HG03280 (cell line): ENCODE measurements around the gene SHISA6.

Experiments used
- ATAC-seq: cut with Tn5 transposase; IDR thresholded peaks from one replicate; pipeline ENCODE4 v1.9.1; 2021; ENCODE audit warnings: mild to moderate bottlenecking, moderate library complexity; ENCODE audit not compliant: unreplicated experiment

The SHISA6 gene

GRCh38 chr17:11240841-11241610 lies at the start of gene SHISA6:
Gene SHISA6 (plus strand): TSS chr17:11241213.
- ATAC-seq, result no peak

- no peak for ATAC-seq
These were observed 45.2 kb upstream of the SHISA6 start for GRCh38 chr17:11195801-11196200.

GRCh38 chr17:11204991-11205390 lies 36.0 kb upstream of the SHISA6 start:
- ATAC-seq, result no peak

- ATAC-seq, result no peak
These were observed 35.4 kb upstream of the SHISA6 start for GRCh38 chr17:11205659-11206058.

GRCh38 chr17:11209906-11210305 lies 31.1 kb upstream of the SHISA6 start:
- no peak for ATAC-seq

GRCh38 chr17:11212792-11213191 lies 28.2 kb upstream of the SHISA6 start:
- no peak for ATAC-seq

- no peak for ATAC-seq
These were observed 24.0 kb upstream of the SHISA6 start for GRCh38 chr17:11216976-11217375.

GRCh38 chr17:11221196-11221595 lies 19.8 kb upstream of the SHISA6 start:
- ATAC-seq, result no peak

GRCh38 chr17:11221721-11222120 lies 19.3 kb upstream of the SHISA6 start:
- ATAC-seq, result no peak

GRCh38 chr17:11238705-11239104 lies 2.3 kb upstream of the SHISA6 start:
- ATAC-seq, result no peak

GRCh38 chr17:11239379-11239970 lies 1.5 kb upstream of the SHISA6 start:
- ATAC-seq, result no peak

- no peak for ATAC-seq
These were observed 772 bp upstream of the SHISA6 start for GRCh38 chr17:11240041-11240840.

GRCh38 chr17:11241611-11242226 lies 706 bp downstream of the SHISA6 start:
- no peak for ATAC-seq

GRCh38 chr17:11242411-11242810 lies 1.4 kb downstream of the SHISA6 start:
- no peak for ATAC-seq

GRCh38 chr17:11244776-11245175 lies 3.8 kb downstream of the SHISA6 start:
- no peak for ATAC-seq

GRCh38 chr17:11245187-11245586 lies 4.2 kb downstream of the SHISA6 start:
- no peak for ATAC-seq

GRCh38 chr17:11245791-11246190 lies 4.8 kb downstream of the SHISA6 start:
- no peak for ATAC-seq

GRCh38 chr17:11250161-11250560 lies 9.1 kb downstream of the SHISA6 start:
- ATAC-seq, result no peak

GRCh38 chr17:11251561-11252107 lies 10.6 kb downstream of the SHISA6 start:
- ATAC-seq, result no peak

GRCh38 chr17:11252146-11252545 lies 11.1 kb downstream of the SHISA6 start:
- no peak for ATAC-seq

- no peak for ATAC-seq
These were observed 15.9 kb downstream of the SHISA6 start for GRCh38 chr17:11256877-11257276.
